ENCODE measurements around the gene SPDYE2.
"Not testable (repeated sequence)": the region's sequence is repeated elsewhere in the genome, so short reads cannot be mapped to it uniquely, and the experiment has no call there.

GRCh38 chr7:102531583-102531982 is 19.4 kb upstream of the SPDYE2 start:
- TF ChIP-seq, protein P1, sequence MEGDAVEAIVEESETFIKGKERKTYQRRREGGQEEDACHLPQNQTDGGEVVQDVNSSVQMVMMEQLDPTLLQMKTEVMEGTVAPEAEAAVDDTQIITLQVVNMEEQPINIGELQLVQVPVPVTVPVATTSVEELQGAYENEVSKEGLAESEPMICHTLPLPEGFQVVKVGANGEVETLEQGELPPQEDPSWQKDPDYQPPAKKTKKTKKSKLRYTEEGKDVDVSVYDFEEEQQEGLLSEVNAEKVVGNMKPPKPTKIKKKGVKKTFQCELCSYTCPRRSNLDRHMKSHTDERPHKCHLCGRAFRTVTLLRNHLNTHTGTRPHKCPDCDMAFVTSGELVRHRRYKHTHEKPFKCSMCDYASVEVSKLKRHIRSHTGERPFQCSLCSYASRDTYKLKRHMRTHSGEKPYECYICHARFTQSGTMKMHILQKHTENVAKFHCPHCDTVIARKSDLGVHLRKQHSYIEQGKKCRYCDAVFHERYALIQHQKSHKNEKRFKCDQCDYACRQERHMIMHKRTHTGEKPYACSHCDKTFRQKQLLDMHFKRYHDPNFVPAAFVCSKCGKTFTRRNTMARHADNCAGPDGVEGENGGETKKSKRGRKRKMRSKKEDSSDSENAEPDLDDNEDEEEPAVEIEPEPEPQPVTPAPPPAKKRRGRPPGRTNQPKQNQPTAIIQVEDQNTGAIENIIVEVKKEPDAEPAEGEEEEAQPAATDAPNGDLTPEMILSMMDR (IDR thresholded peaks at IDR 0.05) = not testable (repeated sequence)
- not testable (repeated sequence) for TF ChIP-seq EZH2 (IDR thresholded peaks at IDR 0.05; ENCODE audit: borderline replicate concordance, insufficient read depth, low read depth, low read length, poor library complexity, severe bottlenecking)
